CD4-positive, alpha-beta T cell treated with Interferon alpha-2 for 1 hour (primary cell): ENCODE results near the gene AHSP.
"Not testable (repeated sequence)": the region's sequence is repeated elsewhere in the genome, so short reads cannot be mapped to it uniquely, and the experiment has no call there.

Experiments
- DNase-seq, 2 donors: peaks; one replicate each; pipeline ENCODE4 v3.0.0-alpha.2; 2020 to 2022

AHSP gene

DNA sequence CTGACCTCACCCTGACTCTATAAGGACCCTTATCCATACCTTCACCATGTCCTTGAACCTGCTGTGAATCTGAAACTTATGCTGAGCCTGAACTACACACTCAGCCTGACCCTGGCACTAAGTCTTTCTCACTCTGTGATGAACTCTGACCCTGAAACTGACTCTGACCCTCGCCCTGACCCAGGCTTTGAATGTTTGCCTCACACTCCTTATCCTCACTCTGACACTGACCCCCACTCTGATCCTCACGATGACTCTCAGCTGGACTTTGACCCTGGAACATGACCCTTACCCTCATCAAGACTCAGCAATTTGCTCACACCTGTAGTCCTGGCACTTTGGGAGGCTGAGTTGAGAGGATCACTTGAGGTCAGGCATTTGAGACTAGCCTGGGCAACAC is 4.4 kb downstream of the AHSP start:
- no peak for DNase-seq

DNA sequence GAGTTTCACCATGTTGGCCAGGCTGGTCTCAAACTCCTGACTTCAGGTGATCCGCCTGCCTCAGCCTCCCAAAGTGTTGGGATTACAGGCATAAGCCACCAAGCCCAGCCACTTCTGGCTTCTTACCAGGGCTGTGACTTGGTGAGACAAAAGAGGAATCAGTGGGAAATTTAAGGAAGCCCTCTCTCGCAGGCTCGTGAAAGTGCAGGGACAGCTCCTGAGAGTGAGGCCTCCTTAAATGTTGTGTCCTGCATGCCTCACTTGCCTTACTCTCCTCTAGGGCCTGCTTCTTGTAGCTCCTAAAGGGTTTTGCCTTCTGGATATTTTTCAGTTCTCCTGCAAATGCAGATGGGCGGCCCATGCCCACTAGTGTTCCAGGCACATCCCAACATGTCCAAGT is 5.2 kb downstream of the AHSP start:
- DNase-seq: no peak

DNA sequence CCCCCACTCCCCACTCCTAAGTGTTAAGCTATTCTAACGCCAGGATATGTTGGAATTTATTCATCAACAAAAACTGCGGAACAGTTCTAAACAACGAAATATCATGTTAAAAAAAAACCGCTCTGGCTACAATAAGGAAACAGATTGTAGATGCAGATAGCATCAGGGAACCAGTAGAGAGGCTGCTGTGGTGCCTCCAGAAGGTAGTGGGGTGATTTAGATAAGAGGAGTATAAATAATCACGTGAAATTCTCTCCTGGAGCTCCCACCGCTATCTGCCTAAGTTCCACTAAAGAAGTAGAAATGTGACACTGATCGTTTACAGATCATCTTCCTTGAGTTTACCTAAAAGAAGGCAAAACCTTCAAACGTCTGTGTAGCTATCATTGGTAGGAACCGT is 8.0 kb downstream of the AHSP start:
- DNase-seq: no peak

DNA sequence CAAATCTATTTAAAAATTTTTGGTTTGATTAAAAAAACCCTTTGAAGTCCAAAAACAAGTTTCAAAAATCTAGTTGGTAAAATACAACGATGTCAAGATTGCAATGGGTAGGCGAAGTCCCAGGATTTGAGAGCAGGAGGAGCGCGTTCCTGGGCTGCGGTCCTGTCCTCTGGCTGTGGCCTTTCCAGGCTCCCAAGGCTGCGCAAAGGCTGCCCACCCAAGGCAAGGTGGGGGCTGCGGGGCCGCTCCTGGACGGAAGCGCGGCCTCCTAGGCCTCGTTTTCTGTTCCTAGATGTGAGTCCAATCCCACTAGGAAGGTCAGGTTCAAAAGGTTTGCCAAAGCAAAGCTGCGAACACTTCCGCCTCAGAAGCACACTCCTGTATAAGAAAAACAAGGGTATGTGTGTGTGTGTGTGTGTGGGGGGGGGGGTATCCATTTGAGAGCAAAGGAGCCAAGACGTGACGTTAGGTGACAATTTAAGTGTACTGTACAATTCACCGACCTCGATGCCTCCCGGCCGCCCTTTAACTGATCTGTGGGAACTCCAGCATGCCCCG is 9.2 kb downstream of the AHSP start:
- DNase-seq: no peak

DNA sequence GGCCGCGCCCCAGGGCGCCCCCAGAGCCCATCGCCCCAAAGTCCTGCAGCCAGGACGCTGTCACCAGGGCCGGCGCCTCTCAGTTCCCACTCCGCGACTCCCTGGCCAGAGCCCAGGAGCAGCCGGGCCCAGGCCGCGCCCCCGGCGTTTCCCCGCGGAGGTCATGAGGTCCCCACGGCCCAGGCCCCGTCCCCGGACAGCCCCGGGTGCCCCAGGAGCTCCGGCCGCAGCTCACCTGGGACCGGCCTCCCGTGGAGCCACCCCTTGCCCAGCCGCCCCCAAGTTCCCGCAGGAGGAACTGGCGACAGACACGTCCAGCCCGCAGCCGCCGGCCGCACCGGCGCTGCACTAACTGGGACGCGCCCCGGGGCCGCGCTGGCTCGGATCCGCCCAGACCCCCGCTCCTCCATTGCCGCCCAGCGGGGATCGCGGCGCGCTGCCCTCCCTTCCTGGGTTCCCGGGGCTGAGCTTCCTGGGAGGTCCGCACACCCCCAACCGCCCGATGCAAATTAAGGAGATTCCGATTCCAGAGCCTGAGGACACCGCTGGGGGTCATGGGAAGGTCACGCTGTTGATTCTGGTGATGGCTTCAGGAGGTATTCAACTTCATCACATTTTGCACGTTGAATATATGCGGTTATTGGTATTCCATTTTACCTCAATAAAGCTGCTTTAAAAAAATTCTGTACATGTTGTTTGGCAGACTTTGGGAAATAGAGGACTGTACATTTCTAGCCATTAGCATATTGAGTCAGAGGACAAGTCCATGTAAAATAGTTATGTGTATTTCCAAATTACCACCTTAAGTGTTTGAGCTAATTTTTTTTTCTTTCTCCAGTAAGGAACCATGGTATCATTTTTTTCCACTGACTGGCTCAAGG is 9.9 kb downstream of the AHSP start:
- DNase-seq: no peak

DNA sequence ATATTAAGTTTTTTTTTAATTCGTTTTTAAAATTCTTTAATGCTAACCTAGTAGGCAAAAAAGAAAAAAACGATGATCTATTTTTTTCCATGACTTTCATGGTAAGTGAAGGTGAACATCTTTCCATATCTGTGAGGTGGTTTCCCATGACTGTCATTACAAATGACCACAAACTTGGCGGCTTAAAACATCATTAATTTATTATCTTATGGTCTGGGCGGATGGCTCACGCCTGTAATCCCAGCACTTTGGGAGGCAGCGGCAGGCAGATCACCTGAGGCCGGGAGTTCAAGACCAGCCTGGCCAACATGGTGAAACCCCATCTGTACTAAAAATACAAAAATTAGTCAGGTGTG is 10.5 kb downstream of the AHSP start:
- DNase-seq: not testable (repeated sequence)

DNA sequence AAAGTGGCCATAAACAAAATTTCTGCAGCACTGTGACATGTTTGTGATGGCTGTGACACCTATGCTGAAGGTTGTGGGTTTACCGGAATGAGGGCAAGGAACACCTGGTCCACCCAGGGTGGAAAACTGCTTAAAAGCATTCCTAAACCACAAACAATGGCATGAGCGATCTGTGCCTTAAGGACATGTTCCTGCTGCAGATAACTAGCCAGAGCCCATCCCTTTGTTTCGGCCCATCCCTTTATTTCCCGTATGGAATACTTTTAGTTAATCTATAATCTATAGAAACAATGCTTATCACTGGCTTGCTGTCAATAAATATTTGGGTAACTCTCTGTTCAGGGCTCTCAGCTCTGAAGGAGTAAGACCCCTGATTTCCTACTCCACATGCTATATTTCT is 12.1 kb downstream of the AHSP start:
- not testable (repeated sequence) for DNase-seq

DNA sequence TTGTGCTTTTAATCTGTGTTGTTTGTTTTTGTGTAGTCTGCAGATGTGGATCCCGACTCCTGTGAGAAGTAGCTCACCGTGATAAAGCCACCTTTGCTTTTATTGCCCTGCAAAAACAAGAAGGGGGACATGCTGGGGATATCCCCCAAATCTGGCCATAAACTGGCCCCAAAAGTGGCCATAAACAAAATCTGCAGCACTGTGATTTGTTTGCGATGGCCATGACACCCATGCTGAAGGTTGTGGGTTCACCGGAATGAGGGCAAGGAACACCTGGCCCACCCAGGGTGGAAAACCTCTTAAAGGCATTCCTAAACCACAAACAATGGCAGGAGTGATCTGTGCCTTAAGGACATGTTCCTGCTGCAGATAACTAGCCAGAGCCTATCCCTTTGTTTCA is 15.1 kb downstream of the AHSP start:
- no peak for DNase-seq

DNA sequence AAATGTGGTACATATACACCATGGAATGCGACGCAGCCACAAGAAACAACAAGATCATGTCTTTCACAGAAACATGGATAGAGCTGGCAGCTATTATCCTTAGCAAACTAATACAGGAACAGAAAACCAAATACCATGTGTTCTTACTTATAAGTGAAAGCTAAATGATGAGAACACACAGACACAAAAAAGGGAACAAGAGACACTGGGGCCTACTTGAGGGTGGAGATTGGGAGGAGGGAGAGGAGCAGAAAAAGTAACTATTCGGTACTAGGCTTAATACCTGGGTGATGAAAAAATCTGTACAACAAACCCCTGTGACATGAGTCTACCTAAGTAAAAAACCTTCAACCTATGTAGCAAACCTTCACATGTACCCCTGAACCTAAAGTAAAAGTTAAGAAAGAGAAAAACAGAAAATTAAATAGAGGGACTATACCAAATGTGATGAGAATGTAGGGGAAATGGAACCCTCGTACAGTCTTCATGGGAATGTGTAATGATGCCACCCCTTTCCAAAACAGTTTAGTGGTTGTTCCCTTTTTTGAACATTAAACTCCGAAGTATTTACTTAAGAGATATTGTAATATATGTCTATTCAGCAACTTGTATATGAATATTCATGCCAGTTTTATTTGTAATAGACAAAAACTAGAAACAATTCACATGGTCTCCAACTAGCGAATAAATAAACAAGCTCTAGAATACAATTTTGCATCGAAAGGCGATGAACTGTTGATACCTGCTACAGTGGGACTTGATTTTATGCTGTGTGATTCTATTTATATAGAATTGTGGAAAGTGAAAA is 33.9 kb downstream of the AHSP start:
- DNase-seq: no peak

DNA sequence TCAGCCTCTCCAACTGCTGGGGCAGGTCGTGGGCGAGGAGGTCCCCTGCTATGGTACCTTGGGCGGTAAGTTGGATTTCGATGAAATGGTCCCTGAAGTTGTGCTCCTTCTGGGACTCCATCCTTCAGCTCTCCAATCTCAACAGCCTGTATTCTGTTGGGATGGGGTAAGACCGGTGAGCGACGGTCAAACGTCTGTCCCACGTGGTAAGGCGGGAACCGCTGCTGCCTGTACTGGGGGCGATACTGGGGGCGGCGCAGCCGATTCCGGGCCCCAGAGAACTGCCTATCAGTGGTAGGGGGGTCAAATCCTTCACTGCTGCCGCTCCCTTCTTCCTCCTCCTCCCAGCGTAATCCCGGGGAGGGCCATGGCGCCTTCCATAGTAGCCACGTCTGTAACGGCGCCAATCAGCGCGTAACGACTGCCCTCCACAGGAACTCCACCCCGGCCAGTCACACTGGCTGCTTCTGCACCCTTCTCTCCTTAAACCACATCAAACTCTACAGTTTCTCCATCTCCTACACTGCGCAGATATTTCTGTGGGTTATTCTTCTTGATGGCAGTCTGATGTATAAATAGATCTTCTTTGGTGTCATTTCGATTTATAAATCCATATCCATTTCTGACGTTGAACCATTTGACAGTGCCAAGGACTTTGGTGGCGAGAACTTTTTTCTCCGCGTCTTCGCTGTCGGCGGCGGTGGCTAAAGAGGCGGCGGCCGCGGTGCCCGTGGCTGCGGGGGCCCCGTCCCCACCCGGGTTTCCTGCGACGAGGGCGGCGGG is 41.1 kb downstream of the AHSP start:
- DNase-seq: no peak

DNA sequence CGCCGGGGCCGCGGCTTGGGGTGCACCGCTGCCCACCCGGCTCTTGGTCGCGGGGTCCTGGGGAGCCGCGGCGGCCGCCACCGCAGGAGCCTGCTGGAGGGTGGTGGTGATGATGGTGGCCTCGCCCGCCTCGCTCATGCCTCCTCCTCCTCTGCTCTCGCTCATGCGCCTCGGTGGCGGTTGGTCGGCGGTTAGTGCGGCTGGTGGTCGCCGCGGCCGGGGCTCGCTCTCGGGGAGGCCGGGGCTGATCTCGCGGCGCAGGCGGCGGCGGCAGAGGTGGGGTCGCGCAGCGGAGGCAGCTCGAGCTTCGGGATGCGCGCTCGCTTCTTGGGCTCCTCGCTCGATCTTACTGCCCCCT is 41.6 kb downstream of the AHSP start:
- DNase-seq: no peak

DNA sequence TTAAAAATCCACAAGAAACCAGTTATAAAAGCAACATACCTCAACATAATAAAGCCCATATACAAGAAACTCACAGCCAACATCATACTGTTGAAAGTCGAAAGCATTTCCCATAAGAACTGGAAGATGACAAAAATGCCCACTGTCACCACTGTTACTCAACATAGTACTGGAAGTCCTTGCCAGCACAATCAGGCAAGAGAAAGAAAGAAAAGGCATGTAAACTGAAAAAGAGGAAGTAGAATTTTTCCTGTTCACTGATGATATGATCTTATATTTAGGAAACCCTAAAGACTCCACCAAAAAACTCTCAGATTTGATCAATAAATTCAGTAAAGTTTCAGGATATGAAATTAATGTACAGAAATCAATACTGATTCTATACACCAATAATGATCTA is 45.1 kb downstream of the AHSP start:
- DNase-seq: no peak

DNA sequence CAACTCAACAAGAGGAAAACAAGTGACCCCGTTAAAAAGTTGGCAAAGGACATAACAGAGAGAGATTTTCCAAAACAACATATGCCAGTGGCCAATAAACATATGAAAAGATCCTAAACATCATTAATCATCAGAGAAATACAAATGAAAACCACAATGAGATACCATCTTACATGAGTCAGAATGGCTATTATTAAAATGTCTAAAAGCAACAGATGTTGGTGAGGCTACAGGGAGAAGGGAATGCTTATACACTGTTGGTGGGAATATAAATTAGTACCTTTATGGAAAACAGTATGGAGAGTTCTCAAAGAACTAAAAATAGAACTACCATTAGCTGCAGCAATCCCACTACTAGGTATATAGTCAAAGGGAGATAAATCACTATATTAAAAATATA is 46.5 kb downstream of the AHSP start:
- not testable (repeated sequence) for DNase-seq

DNA sequence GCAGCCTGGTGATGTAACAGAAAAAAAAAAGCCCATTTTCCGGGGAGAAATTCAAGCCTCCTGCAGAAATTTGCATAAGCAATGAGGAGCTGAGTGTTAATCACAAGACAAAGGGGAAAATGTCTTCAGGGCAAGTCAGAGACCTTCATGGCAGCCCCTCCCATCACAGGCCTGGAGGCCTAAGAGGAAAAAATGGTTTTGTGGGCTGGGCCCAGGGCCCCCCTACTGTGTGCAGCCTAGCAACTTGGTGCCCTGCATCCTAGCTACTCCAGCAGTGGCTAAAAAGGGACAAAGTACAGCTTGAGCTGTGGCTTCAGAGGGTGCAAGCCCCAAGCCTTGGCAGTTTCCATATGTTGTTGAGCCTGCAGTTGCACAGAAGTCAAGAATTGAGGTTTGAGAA is 49.7 kb downstream of the AHSP start:
- no peak for DNase-seq
